ENCODE measurements around the gene TMCO4.

DNA sequence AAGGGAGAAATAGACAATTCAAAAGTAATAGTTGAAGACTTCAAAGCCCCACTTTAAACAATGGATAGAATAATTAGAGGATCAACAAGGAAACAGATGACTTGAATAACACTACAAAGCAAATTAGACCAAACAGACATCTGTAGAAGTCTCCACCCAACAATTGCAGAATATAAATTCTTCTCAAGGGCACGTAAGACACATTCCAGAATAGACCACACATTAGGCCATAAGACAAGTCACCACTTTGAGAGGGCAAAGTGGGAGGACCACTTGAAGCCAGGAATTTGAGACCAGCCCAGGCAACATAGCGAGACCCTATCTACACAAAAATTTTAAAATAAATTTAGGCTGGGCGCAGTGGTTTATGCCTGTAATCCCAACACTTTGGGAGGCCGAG is 35.9 kb upstream of the TMCO4 start:
- TF ChIP-seq, protein P1, sequence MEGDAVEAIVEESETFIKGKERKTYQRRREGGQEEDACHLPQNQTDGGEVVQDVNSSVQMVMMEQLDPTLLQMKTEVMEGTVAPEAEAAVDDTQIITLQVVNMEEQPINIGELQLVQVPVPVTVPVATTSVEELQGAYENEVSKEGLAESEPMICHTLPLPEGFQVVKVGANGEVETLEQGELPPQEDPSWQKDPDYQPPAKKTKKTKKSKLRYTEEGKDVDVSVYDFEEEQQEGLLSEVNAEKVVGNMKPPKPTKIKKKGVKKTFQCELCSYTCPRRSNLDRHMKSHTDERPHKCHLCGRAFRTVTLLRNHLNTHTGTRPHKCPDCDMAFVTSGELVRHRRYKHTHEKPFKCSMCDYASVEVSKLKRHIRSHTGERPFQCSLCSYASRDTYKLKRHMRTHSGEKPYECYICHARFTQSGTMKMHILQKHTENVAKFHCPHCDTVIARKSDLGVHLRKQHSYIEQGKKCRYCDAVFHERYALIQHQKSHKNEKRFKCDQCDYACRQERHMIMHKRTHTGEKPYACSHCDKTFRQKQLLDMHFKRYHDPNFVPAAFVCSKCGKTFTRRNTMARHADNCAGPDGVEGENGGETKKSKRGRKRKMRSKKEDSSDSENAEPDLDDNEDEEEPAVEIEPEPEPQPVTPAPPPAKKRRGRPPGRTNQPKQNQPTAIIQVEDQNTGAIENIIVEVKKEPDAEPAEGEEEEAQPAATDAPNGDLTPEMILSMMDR (IDR thresholded peaks at IDR 0.05; ENCODE audit: low read length), result no peak
- TF ChIP-seq EZH2 (IDR thresholded peaks at IDR 0.05; ENCODE audit: borderline replicate concordance, low read length), result no peak
